Measurements from ENCODE around the gene KLHL30.

The KLHL30 gene

DNA sequence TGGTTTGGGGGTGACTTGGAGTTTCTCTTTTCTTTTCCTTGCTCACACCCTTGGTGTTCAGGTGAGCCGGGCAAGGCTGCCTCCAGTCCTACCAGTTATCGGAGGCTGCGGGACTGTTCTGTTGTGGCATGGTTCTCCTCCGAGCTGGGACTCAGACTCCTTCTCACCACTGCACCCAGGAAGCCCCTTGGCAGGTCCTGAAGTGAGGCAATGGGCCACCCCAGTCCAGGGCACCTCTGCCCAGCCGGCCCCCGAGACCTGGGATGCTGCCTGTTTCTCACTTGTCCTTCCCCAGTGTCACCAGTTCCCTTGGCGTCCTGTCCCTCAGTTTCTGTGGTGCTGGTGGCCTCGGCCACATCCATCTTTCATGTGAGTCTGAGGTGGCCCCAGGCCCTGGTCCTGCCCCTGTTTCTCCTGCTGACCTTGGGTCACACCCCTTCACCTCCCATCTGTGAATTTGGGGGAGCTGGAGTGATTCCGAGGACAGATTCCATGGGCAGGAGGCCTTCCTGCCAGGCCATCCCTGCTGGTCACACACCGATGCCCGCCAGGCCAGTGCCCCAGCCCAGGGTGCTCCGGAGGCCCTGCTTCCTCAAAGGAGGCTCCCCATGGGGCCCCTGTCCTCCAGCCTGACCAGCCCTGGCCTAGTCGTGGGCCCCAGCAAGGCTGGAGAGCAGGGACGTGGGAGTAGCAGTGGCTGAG, 6.6 kb upstream of the KLHL30 start:
- TF ChIP-seq, protein P1, sequence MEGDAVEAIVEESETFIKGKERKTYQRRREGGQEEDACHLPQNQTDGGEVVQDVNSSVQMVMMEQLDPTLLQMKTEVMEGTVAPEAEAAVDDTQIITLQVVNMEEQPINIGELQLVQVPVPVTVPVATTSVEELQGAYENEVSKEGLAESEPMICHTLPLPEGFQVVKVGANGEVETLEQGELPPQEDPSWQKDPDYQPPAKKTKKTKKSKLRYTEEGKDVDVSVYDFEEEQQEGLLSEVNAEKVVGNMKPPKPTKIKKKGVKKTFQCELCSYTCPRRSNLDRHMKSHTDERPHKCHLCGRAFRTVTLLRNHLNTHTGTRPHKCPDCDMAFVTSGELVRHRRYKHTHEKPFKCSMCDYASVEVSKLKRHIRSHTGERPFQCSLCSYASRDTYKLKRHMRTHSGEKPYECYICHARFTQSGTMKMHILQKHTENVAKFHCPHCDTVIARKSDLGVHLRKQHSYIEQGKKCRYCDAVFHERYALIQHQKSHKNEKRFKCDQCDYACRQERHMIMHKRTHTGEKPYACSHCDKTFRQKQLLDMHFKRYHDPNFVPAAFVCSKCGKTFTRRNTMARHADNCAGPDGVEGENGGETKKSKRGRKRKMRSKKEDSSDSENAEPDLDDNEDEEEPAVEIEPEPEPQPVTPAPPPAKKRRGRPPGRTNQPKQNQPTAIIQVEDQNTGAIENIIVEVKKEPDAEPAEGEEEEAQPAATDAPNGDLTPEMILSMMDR (IDR thresholded peaks at IDR 0.05; ENCODE audit: low read length, missing control alignments), result no peak
- H3K4me3 ChIP-seq (replicated peaks; ENCODE audit: low read depth, low read length), result no peak overlapping the region
- no peak for DNase-seq (ENCODE audit: low read depth)

DNA sequence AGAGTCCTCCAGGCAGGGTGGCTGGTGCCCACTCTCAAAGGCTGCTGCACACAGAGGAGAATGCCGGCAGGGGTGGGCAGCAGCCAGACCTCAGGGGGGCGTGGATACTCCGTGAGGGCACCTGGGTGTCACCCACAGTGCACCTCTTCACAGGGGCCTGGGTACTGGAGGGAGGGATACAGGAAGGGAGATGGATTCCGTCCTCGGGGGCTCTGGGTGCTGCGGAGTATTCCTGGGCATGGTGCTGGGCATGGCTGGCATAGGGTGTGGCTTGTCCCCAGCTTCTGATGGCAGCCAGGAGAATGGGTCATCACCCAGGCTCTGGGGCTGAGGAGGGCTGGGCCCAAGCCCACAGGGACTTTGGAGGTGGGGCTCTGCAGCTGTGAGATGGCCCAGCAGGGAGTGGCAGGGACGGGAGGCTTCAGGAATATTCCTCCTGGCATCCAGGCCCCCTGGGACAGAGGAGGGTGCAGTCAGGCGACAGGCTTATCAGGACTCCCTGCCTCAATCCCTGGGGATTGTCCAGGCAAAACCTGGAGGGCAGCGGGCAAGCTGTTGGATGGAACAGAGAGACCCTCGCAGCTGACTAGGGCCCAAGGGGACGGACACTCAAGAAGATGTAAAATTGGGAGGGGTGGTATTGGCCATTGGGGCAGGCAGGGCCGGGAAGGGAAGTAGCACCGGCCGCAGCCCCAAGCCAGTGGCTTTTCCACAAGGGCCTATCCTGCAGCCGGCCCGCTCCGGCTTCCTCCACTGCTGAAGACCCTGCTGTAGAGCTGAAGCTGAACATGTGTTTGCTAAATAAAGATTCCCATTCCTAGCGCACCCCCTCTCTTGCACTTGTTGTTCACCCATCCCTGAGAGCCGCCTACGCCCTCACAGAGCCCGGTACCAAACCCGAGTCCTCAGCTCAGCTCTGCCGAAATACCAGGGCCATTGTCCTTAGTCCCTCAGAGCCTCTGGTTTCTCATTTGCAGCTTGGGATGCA, 5.7 kb upstream of the KLHL30 start:
- no peak overlapping the region for H3K4me3 ChIP-seq (replicated peaks; ENCODE audit: low read depth, low read length)
- no peak for DNase-seq (ENCODE audit: low read depth)
- TF ChIP-seq, protein P1 (IDR thresholded peaks at IDR 0.05; ENCODE audit: low read length, missing control alignments), result no peak

DNA sequence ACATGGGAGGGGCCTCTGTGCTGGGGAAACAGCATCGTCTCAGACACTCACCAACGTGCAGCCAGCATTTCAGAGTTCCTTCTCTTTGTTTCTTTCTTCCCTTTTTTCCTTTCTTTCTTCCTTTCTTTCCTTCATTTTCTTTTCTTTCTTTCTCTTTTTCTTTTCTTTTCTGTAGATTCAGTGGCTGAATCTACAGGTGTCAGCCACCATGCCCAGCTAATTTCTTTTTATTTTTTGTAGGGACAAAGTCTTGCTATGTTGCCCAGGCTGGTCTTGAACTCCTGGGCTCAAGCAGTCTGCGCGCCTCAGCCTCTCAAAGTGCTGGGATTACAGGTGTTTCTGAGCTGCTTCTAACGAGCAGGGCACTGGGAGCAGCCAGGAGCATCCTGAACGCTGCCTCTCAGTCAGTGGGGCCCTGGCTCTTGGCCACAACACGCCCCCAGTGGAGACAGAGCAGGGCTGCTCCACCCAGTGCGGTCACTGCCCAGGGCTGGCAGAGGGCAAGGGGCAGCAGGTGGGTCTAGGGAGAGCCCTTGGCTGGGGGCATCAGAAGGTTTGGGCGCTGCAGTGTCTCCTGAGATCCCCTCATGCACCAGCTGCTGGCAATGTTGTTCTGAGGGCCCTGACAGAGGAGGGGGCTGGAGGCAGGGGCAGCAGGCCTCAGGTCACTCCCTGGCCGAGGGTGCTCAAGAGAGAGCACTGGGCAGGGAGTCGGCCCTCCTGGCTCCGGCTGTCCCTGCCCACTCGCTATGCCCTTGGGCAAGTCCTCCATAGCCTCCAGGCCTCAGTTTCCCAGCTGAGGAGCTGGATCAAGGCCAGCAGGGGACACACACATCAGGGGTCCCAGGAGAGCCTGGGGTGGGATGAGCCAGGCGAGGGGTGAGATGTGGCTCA, 4.7 kb upstream of the KLHL30 start:
- no peak overlapping the region for H3K4me3 ChIP-seq (replicated peaks; ENCODE audit: low read depth, low read length)
- no peak for DNase-seq (ENCODE audit: low read depth)
- TF ChIP-seq, protein P1 (IDR thresholded peaks at IDR 0.05; ENCODE audit: low read length, missing control alignments), result no peak

DNA sequence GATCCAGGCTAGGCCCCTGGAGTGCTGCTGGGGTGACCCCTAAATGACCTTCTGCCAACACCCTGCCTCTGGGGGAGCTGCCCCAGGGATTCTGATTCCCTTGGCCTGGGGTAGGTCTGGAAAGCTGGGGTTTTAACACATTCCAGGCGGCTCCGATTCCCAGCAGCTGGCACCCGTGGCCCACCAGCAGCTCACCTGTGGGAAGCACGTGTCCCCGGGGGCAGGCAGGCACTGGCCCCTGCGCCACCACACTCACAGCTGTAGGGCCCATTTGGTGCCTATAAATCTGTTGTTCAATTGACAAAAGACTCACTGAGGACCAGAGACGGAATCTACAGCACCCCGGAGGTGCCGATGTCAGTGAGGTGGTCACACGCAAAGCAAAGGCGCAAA, 4.1 kb upstream of the KLHL30 start:
- TF ChIP-seq, protein P1 (IDR thresholded peaks at IDR 0.05; ENCODE audit: low read length, missing control alignments), result no peak

DNA sequence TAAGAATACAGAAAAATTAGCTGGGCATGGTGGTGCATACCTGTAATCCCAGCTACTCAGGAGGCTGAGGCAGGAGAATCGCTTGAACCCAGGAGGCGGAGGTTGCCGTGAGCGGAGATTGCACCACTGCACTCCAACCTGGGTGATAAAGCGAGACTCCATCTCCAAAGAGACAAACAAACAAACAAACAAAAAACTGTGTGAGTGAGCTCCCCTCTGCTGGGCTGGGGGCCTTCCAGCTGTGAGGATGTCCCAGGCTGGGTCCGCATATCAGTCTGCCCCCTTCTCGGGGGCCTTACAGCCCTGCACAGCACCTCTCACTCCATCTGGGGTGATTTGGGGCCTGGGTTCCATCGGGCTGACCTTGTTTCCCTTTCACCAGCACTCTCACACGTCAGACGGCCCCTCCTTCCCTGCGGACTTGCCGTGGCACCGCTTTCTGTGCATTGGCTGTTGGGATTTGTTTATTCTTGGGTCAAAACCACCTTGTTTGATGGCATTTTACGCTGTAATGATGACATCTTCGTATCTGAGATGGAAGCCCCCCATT, 2.8 kb upstream of the KLHL30 start:
- TF ChIP-seq, protein P1 (IDR thresholded peaks at IDR 0.05; ENCODE audit: low read length, missing control alignments), result no peak
- DNase-seq (ENCODE audit: low read depth), result no peak
- H3K4me3 ChIP-seq (replicated peaks; ENCODE audit: low read depth, low read length), result no peak overlapping the region

More for the DNA sequence above, 4.1 kb upstream of the KLHL30 start:
- no peak overlapping the region for H3K4me3 ChIP-seq (replicated peaks; ENCODE audit: low read depth, low read length)
- no peak for DNase-seq (ENCODE audit: low read depth)

DNA sequence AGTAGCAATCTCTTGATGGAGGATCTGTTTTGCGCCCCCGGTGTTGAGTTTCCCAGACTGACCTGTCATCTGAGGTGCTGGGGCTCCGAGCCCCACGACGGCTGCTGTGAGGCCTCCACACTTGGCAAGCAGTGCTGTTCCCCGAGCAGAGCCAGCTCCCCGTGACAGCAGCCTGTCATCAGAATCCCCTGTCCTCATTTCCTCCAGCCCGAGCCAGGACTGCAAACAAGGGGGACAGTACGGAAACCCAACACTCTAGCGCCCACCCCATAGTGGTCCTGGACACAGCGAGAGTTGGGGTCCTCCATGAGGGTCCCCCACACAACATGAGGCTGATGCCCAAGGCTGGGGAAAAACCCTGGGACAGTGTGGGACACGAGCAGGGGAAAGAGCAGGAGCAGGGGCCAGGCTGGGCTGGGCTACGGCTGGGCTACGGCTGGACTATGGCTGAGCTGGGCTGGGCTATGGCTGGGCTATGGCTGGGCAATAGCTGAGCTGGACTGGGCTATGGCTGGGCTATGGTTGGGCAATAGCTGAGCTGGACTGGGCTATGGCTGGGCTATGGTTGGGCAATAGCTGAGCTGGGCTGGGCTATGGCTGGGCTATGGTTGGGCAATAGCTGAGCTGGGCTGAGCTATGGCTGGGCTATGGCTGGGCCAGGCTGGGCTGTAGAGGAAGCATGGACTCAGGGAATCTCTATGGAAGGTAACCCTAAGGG, 1.5 kb upstream of the KLHL30 start:
- TF ChIP-seq, protein P1 (IDR thresholded peaks at IDR 0.05; ENCODE audit: low read length, missing control alignments), result no peak
- no peak overlapping the region for H3K4me3 ChIP-seq (replicated peaks; ENCODE audit: low read depth, low read length)
- DNase-seq (ENCODE audit: low read depth), result peak; percentile 82

Measured in fibroblast of pulmonary artery (primary cell).